Measurements from ENCODE around the gene LILRB1.

DNA sequence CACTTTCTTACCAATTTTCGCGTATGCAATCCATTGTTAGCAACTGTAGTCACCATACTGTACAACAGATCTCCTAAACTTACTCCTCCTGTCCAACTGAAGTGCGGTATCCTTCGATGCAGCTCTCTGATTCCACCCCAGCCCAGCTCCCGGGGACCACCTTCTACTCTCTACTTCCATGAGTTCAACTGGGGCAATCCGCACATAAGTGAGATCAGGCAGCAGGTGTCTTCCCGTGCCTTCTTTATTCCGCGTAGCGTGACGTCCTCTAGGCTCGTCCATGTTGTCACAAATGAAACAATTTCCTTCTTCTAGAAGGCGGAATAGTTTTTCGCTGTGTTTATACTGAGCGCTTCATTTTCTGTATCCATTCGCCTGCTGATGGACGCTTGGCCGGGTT, 8.4 kb downstream of the LILRB1 start:
- no peak for TF ChIP-seq POLR2A (IDR thresholded peaks at IDR 0.05)
- TF ChIP-seq, protein P1, sequence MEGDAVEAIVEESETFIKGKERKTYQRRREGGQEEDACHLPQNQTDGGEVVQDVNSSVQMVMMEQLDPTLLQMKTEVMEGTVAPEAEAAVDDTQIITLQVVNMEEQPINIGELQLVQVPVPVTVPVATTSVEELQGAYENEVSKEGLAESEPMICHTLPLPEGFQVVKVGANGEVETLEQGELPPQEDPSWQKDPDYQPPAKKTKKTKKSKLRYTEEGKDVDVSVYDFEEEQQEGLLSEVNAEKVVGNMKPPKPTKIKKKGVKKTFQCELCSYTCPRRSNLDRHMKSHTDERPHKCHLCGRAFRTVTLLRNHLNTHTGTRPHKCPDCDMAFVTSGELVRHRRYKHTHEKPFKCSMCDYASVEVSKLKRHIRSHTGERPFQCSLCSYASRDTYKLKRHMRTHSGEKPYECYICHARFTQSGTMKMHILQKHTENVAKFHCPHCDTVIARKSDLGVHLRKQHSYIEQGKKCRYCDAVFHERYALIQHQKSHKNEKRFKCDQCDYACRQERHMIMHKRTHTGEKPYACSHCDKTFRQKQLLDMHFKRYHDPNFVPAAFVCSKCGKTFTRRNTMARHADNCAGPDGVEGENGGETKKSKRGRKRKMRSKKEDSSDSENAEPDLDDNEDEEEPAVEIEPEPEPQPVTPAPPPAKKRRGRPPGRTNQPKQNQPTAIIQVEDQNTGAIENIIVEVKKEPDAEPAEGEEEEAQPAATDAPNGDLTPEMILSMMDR (IDR thresholded peaks at IDR 0.05) = no peak
- TF ChIP-seq EP300 (IDR thresholded peaks at IDR 0.05) = no peak
- no peak for TF ChIP-seq POLR2AphosphoS5 (IDR thresholded peaks at IDR 0.05)

Data from gastroesophageal sphincter (tissue), 3 donors.